HepG2 (cell line): ENCODE measurements around the gene RPS6KB2. TPM values are rescaled to one million over a fixed set of nuclear protein-coding genes. Genes with fewer than 3 reads are reported as not detected.

Experiments
- CENPT ChIP-seq: sonication (generic); formaldehyde crosslinking; IDR thresholded peaks from 2 replicates; pipeline ENCODE4 v1.8.0; 2022; ENCODE audit warnings: low read depth, mild to moderate bottlenecking, moderate library complexity, missing genetic modification reagents
- DMAP1 ChIP-seq: IDR thresholded peaks from 2 replicates; pipeline ENCODE4 v1.6.1; 2016
- DNMT1 ChIP-seq: sonication (generic); formaldehyde crosslinking; IDR thresholded peaks from 2 replicates; pipeline ENCODE4 v1.5.1; 2020; ENCODE audit warnings: mild to moderate bottlenecking, missing genetic modification reagents
- HDAC1 ChIP-seq: sonication (generic); formaldehyde crosslinking; IDR thresholded peaks from 2 replicates; pipeline ENCODE4 v1.5.1; 2020; ENCODE audit warnings: mild to moderate bottlenecking, missing genetic modification reagents
- HOXD1 ChIP-seq: sonication (generic); formaldehyde crosslinking; IDR thresholded peaks from 2 replicates; pipeline ENCODE4 v1.5.0; 2020; ENCODE audit warnings: missing genetic modification reagents
- KAT8 ChIP-seq: IDR thresholded peaks from 2 replicates; pipeline ENCODE4 v1.6.1; 2016; ENCODE audit warnings: missing genetic modification reagents, missing compliant biosample characterization
- MNT ChIP-seq: fragments of 450-650 bp; IDR thresholded peaks from 2 replicates; pipeline ENCODE4 v1.6.1; 2016
- NRL ChIP-seq: sonication (generic); formaldehyde crosslinking; IDR thresholded peaks from 2 replicates; pipeline ENCODE4 v1.5.0; 2020; ENCODE audit warnings: missing genetic modification reagents, mild to moderate bottlenecking, moderate library complexity, borderline replicate concordance
- POLR2AphosphoS5 ChIP-seq: IDR thresholded peaks from 2 replicates; pipeline ENCODE4 v1.6.1; 2012; ENCODE audit warnings: low read depth, low read length
- PRDM10 ChIP-seq: sonication (generic); formaldehyde crosslinking; IDR thresholded peaks from 2 replicates; pipeline ENCODE4 v1.4.0; 2020; ENCODE audit warnings: low read depth, missing genetic modification reagents
- TAF15 ChIP-seq: fragments of 200-400 bp; formaldehyde crosslinking; IDR thresholded peaks from one replicate; pipeline ENCODE4 v1.6.1; 2018; ENCODE audit warnings: mild to moderate bottlenecking, low read depth, low read length; ENCODE audit not compliant: poor library complexity, severe bottlenecking
- TFDP1 ChIP-seq: IDR thresholded peaks from 2 replicates; pipeline ENCODE4 v1.6.1; 2016; ENCODE audit warnings: missing compliant biosample characterization, missing genetic modification reagents, borderline replicate concordance
- TFDP2 ChIP-seq: sonication (generic); formaldehyde crosslinking; IDR thresholded peaks from 2 replicates; pipeline ENCODE4 v1.4.0; 2020; ENCODE audit warnings: missing genetic modification reagents
- U2AF1 ChIP-seq: fragments of 200-400 bp; formaldehyde crosslinking; optimal IDR thresholded peaks from 2 replicates; pipeline ENCODE3; 2017; ENCODE audit warnings: mild to moderate bottlenecking, low read depth, low read length
- ZFP82 ChIP-seq: sonication (generic); formaldehyde crosslinking; IDR thresholded peaks from 2 replicates; pipeline ENCODE4 v1.5.1; 2020; ENCODE audit warnings: mild to moderate bottlenecking, missing genetic modification reagents, borderline replicate concordance
- ZMYM3 ChIP-seq: sonication (generic); formaldehyde crosslinking; IDR thresholded peaks from 2 replicates; pipeline ENCODE4 v1.5.1; 2020; ENCODE audit warnings: mild to moderate bottlenecking, missing genetic modification reagents
- ZNF512B ChIP-seq: sonication (generic); formaldehyde crosslinking; IDR thresholded peaks from 2 replicates; pipeline ENCODE4 v1.5.1; 2020; ENCODE audit warnings: missing genetic modification reagents, mild to moderate bottlenecking, borderline replicate concordance
- ZNF709 ChIP-seq: sonication (generic); formaldehyde crosslinking; IDR thresholded peaks from 2 replicates; pipeline ENCODE4 v1.5.0; 2020; ENCODE audit warnings: mild to moderate bottlenecking, missing genetic modification reagents
- ZNF772 ChIP-seq: sonication (generic); formaldehyde crosslinking; IDR thresholded peaks from 2 replicates; pipeline ENCODE4 v1.5.0; 2020; ENCODE audit warnings: mild to moderate bottlenecking, missing genetic modification reagents
- polyA plus RNA-seq, 8 experiments: library from polyadenylated mRNA; depleted of rRNA in 3 of 8; stranded (reverse) in 7 of 8; unstranded in 1 of 8; fragments of >200 nt; fragmentation: Illumina TruSeq in 4 of 8; extraction: Trizol in 4 of 8; gene quantifications; 2 replicates each; pipeline versions ENCODE4 v1.2.1 to v1.2.3, GENCODE V29; 2011 to 2016; ENCODE audit warnings: low read depth in 4 of 8, missing spikeins in 1 of 8, mixed read lengths in 1 of 8; ENCODE audit not compliant: insufficient read depth in 1 of 8
- total RNA-seq, 5 experiments: library from RNA; depleted of rRNA; stranded (reverse); fragments of >200 nt; fragmentation: Illumina TruSeq; extraction: Trizol; gene quantifications; 2 replicates each; pipeline ENCODE4 v1.2.3, GENCODE V29; 2016; ENCODE audit warnings: low read depth in 1 of 5

The RPS6KB2 gene
- total and polyA plus RNA-seq, 2 of the 13 experiments (the other 11 are each of a cell fraction or from before 2014, with no cell fraction given), result 52.9 to 54.8 TPM

- peak; percentile 64; the same call in 1 of the 2 replicates for TF ChIP-seq NRL (CRISPR knock-in tag)
- no peak for TF ChIP-seq ZFP82 (CRISPR knock-in tag)
- TF ChIP-seq ZNF709 (CRISPR knock-in tag), result 0 out of 2 replicates have a peak, but pooled peaks have one; percentile 51
- TF ChIP-seq KAT8, result peak; percentile 87
- TF ChIP-seq DMAP1 (CRISPR knock-in tag), result peak; percentile 55
- peak; percentile 77 for TF ChIP-seq POLR2AphosphoS5
- TF ChIP-seq DNMT1 (CRISPR knock-in tag), result 0 out of 2 replicates have a peak, but pooled peaks have one; percentile 31
- peak; percentile 27 for TF ChIP-seq TAF15
- TF ChIP-seq HDAC1 (CRISPR knock-in tag), result peak; percentile 78
- TF ChIP-seq TFDP1 (CRISPR knock-in tag), result peak; percentile 64; the same call in 1 of the 2 replicates
- no peak; the same call in 1 of the 2 replicates for TF ChIP-seq ZNF772 (CRISPR knock-in tag)
- TF ChIP-seq ZMYM3, result peak; percentile 82
- TF ChIP-seq MNT, result peak; percentile 39; the same call in 1 of the 2 replicates
- no peak for TF ChIP-seq PRDM10
- TF ChIP-seq TFDP2 (CRISPR knock-in tag), result peak; percentile 72
- TF ChIP-seq HOXD1 (CRISPR knock-in tag), result peak; percentile 89; the same call in 1 of the 2 replicates
- TF ChIP-seq CENPT (CRISPR knock-in tag), result no peak
- TF ChIP-seq U2AF1, result no peak
- no peak for TF ChIP-seq ZNF512B (CRISPR knock-in tag)
These were observed 40.6 kb downstream of the RPS6KB2 start, which contains the start of gene TMEM134 (continued) for GRCh38 chr11:67468759-67469507.
